SK-N-SH treated with all-trans-retinoic acid at 6 μM for 48 hours (cell line): ENCODE results near the gene ITCH.

ENCODE experiments used
- ATAC-seq: fragments of 200-7000 bp; cut with Tn5 transposase; 3 replicates; pipeline ENCODE4 v1.9.1; 2020; ENCODE audit warnings: mild to moderate bottlenecking, moderate library complexity
- ARNTL ChIP-seq: fragments of 450-650 bp; formaldehyde crosslinking; IDR thresholded peaks from 2 replicates; pipeline ENCODE4 v1.5.0; 2020; ENCODE audit warnings: low read depth, mild to moderate bottlenecking, moderate library complexity, borderline replicate concordance
- CREB5 ChIP-seq: fragments of 250-450 bp; sonication (Bioruptor Pico); IDR thresholded peaks from 2 replicates; pipeline ENCODE4 v1.5.1; 2020; ENCODE audit warnings: low read depth, mild to moderate bottlenecking, moderate library complexity
- CSDC2 ChIP-seq: fragments of 250-450 bp; sonication (Bioruptor Pico); IDR thresholded peaks from 2 replicates; pipeline ENCODE4 v1.5.0; 2020; ENCODE audit warnings: mild to moderate bottlenecking, moderate library complexity
- CSRNP3 ChIP-seq: fragments of 250-450 bp; sonication (Bioruptor Pico); IDR thresholded peaks from 2 replicates; pipeline ENCODE4 v1.5.1; 2021; ENCODE audit warnings: mild to moderate bottlenecking, moderate library complexity
- ESRRG ChIP-seq: fragments of 250-450 bp; sonication (Bioruptor Pico); IDR thresholded peaks from 2 replicates; pipeline ENCODE4 v1.6.1; 2021; ENCODE audit warnings: mild to moderate bottlenecking
- GLIS3 ChIP-seq: fragments of 250-450 bp; sonication (Bioruptor Pico); IDR thresholded peaks from 2 replicates; pipeline ENCODE4 v1.5.0; 2020; ENCODE audit warnings: mild to moderate bottlenecking, moderate library complexity
- ISL1 ChIP-seq: fragments of 250-450 bp; sonication (Bioruptor Pico); IDR thresholded peaks from 2 replicates; pipeline ENCODE4 v2.1.2; 2022; ENCODE audit warnings: mild to moderate bottlenecking, moderate library complexity
- OSR1 ChIP-seq: fragments of 250-450 bp; sonication (Bioruptor Pico); IDR thresholded peaks from 2 replicates; pipeline ENCODE4 v1.8.0; 2022; ENCODE audit warnings: moderate library complexity, mild to moderate bottlenecking, inconsistent platforms
- PATZ1 ChIP-seq: fragments of 250-450 bp; sonication (Bioruptor Pico); IDR thresholded peaks from 2 replicates; pipeline ENCODE4 v1.8.0; 2020; ENCODE audit warnings: mild to moderate bottlenecking, moderate library complexity, borderline replicate concordance
- POU6F1 ChIP-seq: fragments of 250-450 bp; sonication (Bioruptor Pico); IDR thresholded peaks from 2 replicates; pipeline ENCODE4 v1.8.0; 2021; ENCODE audit warnings: low read depth, mild to moderate bottlenecking, moderate library complexity, borderline replicate concordance
- PPARA ChIP-seq: fragments of 250-450 bp; sonication (Bioruptor Pico); IDR thresholded peaks from 2 replicates; pipeline ENCODE4 v1.5.0; 2020; ENCODE audit warnings: mild to moderate bottlenecking, borderline replicate concordance
- SNAI2 ChIP-seq: fragments of 250-450 bp; sonication (Bioruptor Pico); IDR thresholded peaks from 2 replicates; pipeline ENCODE4 v1.5.0; 2020; ENCODE audit warnings: mild to moderate bottlenecking, moderate library complexity
- TOX ChIP-seq: fragments of 250-450 bp; sonication (Bioruptor Pico); IDR thresholded peaks from 2 replicates; pipeline ENCODE4 v1.8.0; 2021; ENCODE audit warnings: mild to moderate bottlenecking, moderate library complexity, borderline replicate concordance
- TSHZ2 ChIP-seq: fragments of 250-450 bp; sonication (Bioruptor Pico); IDR thresholded peaks from 2 replicates; pipeline ENCODE4 v1.5.0; 2020; ENCODE audit warnings: mild to moderate bottlenecking, moderate library complexity
- ZC3H10 ChIP-seq: fragments of 250-450 bp; sonication (Bioruptor Pico); IDR thresholded peaks from 2 replicates; pipeline ENCODE4 v1.5.1; 2021; ENCODE audit warnings: mild to moderate bottlenecking, moderate library complexity
- ZFP3 ChIP-seq: fragments of 250-450 bp; sonication (Bioruptor Pico); IDR thresholded peaks from 2 replicates; pipeline ENCODE4 v1.5.0; 2020; ENCODE audit warnings: mild to moderate bottlenecking, moderate library complexity
- ZNF565 ChIP-seq: fragments of 450-650 bp; formaldehyde crosslinking; conservative IDR thresholded peaks from 2 replicates; pipeline ENCODE4 v1.5.0; 2020; ENCODE audit warnings: low read depth, mild to moderate bottlenecking, moderate library complexity
- ZNF70 ChIP-seq: fragments of 450-650 bp; formaldehyde crosslinking; IDR thresholded peaks from 2 replicates; pipeline ENCODE4 v1.5.0; 2020; ENCODE audit warnings: mild to moderate bottlenecking, moderate library complexity
- ZNF8 ChIP-seq: fragments of 450-650 bp; formaldehyde crosslinking; IDR thresholded peaks from 2 replicates; pipeline ENCODE4 v1.5.0; 2020; ENCODE audit warnings: mild to moderate bottlenecking, moderate library complexity

ITCH gene

GRCh38 chr20:34343458-34344211 is 19.4 kb upstream of the ITCH start:
- TF ChIP-seq ZC3H10 (CRISPR knock-in tag) (no peak), ARNTL (no peak), GLIS3 (no peak), TSHZ2 (CRISPR knock-in tag) (no peak), ISL1 (no peak), ZNF70 (no peak), PATZ1 (CRISPR knock-in tag) (no peak), PPARA (CRISPR knock-in tag) (no peak), OSR1 (CRISPR knock-in tag) (no peak), ESRRG (CRISPR knock-in tag) (no peak), ZFP3 (CRISPR knock-in tag) (no peak), POU6F1 (CRISPR knock-in tag) (no peak), TOX (CRISPR knock-in tag) (no peak), CREB5 (no peak), SNAI2 (CRISPR knock-in tag) (no peak), CSRNP3 (CRISPR knock-in tag) (no peak)
- no peak for ATAC-seq

GRCh38 chr20:34344238-34344637 is 18.8 kb upstream of the ITCH start:
- TF ChIP-seq TSHZ2 (CRISPR knock-in tag) (no peak), SNAI2 (CRISPR knock-in tag) (no peak), ZNF565 (CRISPR knock-in tag) (no peak)
- no peak for ATAC-seq

- no peak for ATAC-seq
- TF ChIP-seq TSHZ2 (CRISPR knock-in tag) (no peak), ARNTL (no peak), OSR1 (CRISPR knock-in tag) (no peak), ISL1 (no peak), CSDC2 (CRISPR knock-in tag) (no peak), CREB5 (no peak), ESRRG (CRISPR knock-in tag) (no peak), ZNF565 (CRISPR knock-in tag) (no peak), ZNF8 (CRISPR knock-in tag) (no peak)
Observed at GRCh38 chr20:34345402-34345736, 17.7 kb upstream of the ITCH start.
